HT1080 (cell line): ENCODE measurements around the gene PROZ. TPM values are rescaled to one million over a fixed set of nuclear protein-coding genes. Genes with fewer than 3 reads are reported as not detected.
"Not testable (repeated sequence)": the region's sequence is repeated elsewhere in the genome, so short reads cannot be mapped to it uniquely, and the experiment has no call there.

Source experiments
- DNase-seq: peaks from one replicate; pipeline ENCODE4 v3.0.0-alpha.2; 2015; ENCODE audit warnings: low read depth
- total RNA-seq: library from RNA; depleted of rRNA; stranded (reverse); fragments of >200 nt; shearing (Covaris generic); gene quantifications from 2 replicates; pipeline ENCODE4 v1.2.3, GENCODE V29; 2014

The PROZ gene
- total RNA-seq, 1 experiment from 2014 or later = not detected

GRCh38 chr13:113153810-113154748, 4.4 kb upstream of the PROZ start:
- DNase-seq = peak; percentile 9

- no peak for DNase-seq
Measured at GRCh38 chr13:113155201-113155600, 3.2 kb upstream of the PROZ start.

GRCh38 chr13:113155982-113156655, 2.3 kb upstream of the PROZ start:
- DNase-seq = no peak

GRCh38 chr13:113157206-113157928, 1.1 kb upstream of the PROZ start:
- DNase-seq = no peak

GRCh38 chr13:113158946-113159345, 498 bp downstream of the PROZ start:
- no peak for DNase-seq

- no peak for DNase-seq
Measured at GRCh38 chr13:113159701-113160100, 1.3 kb downstream of the PROZ start.

- no peak for DNase-seq
Measured at GRCh38 chr13:113160983-113161382, 2.5 kb downstream of the PROZ start.

GRCh38 chr13:113161433-113161832, 3.0 kb downstream of the PROZ start:
- DNase-seq = no peak

- not testable (repeated sequence) for DNase-seq
Measured at GRCh38 chr13:113161975-113162374, 3.5 kb downstream of the PROZ start.

GRCh38 chr13:113162783-113163685, 4.6 kb downstream of the PROZ start:
- no peak for DNase-seq

GRCh38 chr13:113164492-113164891, 6.0 kb downstream of the PROZ start:
- DNase-seq = no peak

GRCh38 chr13:113166266-113166665, 7.8 kb downstream of the PROZ start:
- DNase-seq = no peak

GRCh38 chr13:113166681-113167080, 8.2 kb downstream of the PROZ start:
- DNase-seq = no peak

GRCh38 chr13:113167155-113167554, 8.7 kb downstream of the PROZ start:
- DNase-seq = no peak

GRCh38 chr13:113167575-113167974, 9.1 kb downstream of the PROZ start:
- no peak for DNase-seq

GRCh38 chr13:113168211-113168610, 9.8 kb downstream of the PROZ start:
- DNase-seq = no peak

- no peak for DNase-seq
Measured at GRCh38 chr13:113169277-113170272, 11.1 kb downstream of the PROZ start.

GRCh38 chr13:113170511-113170910, 12.1 kb downstream of the PROZ start:
- no peak for DNase-seq
